GM23338 (cell line): ENCODE results near the gene FILIP1. TPM values are rescaled to one million over a fixed set of nuclear protein-coding genes. Genes with fewer than 3 reads are reported as not detected.

Experiments used
- ATAC-seq: fragments of 200-7000 bp; cut with Tn5 transposase; 3 replicates; pipeline ENCODE4 v1.9.1; 2020
- DNase-seq: peaks from one replicate; pipeline ENCODE4 v3.0.0-alpha.2; 2015; ENCODE audit warnings: low spot score
- H2AFZ ChIP-seq: fragments of 200-600 bp; sonication (generic); 2 replicates; pipeline ENCODE4 v1.8.0; 2016; ENCODE audit warnings: antibody characterized with exemption, mild to moderate bottlenecking, moderate library complexity
- H3F3A ChIP-seq: fragments of 200-600 bp; sonication (generic); replicated peaks from 2 replicates; pipeline ENCODE4 v1.8.0; 2017; ENCODE audit warnings: antibody characterized with exemption, mixed run types, low read depth
- H3K27ac ChIP-seq: fragments of 200-600 bp; sonication (generic); 2 replicates; pipeline ENCODE4 v1.6.1; 2016; ENCODE audit warnings: low read depth
- H3K27me3 ChIP-seq: fragments of 200-600 bp; sonication (generic); 2 replicates; pipeline ENCODE4 v1.8.0; 2016; ENCODE audit warnings: mild to moderate bottlenecking, mixed run types, moderate library complexity; ENCODE audit not compliant: insufficient read depth
- H3K36me3 ChIP-seq: fragments of 200-600 bp; sonication (generic); 2 replicates; pipeline ENCODE4 v1.8.0; 2016; ENCODE audit warnings: mild to moderate bottlenecking; ENCODE audit not compliant: insufficient read depth
- H3K4me1 ChIP-seq: fragments of 200-600 bp; sonication (generic); 2 replicates; pipeline ENCODE4 v1.8.0; 2016; ENCODE audit warnings: mild to moderate bottlenecking, moderate library complexity; ENCODE audit not compliant: insufficient read depth
- H3K4me2 ChIP-seq: fragments of 200-600 bp; sonication (generic); 2 replicates; pipeline ENCODE4 v1.7.1; 2017; ENCODE audit warnings: mixed run types
- H3K4me3 ChIP-seq: fragments of 200-600 bp; sonication (generic); 2 replicates; pipeline ENCODE4 v1.6.1; 2016; ENCODE audit warnings: mixed run types
- H3K79me2 ChIP-seq: fragments of 200-600 bp; sonication (generic); replicated peaks from 2 replicates; pipeline ENCODE4 v1.8.0; 2017; ENCODE audit warnings: mild to moderate bottlenecking; ENCODE audit not compliant: insufficient read depth
- H3K9me2 ChIP-seq: fragments of 200-600 bp; sonication (generic); 2 replicates; pipeline ENCODE4 v1.8.0; 2017; ENCODE audit not compliant: insufficient read depth
- H4K20me1 ChIP-seq: fragments of 200-600 bp; sonication (generic); replicated peaks from 2 replicates; pipeline ENCODE4 v1.8.0; 2017; ENCODE audit warnings: mild to moderate bottlenecking; ENCODE audit not compliant: insufficient read depth
- H3K27ac Mint-ChIP-seq: 2 replicates; pipeline ENCODE4 v1.8.0; 2020; ENCODE audit warnings: inconsistent platforms, mild to moderate bottlenecking, moderate library complexity, mixed read lengths
- H3K27me3 Mint-ChIP-seq: 3 replicates; pipeline ENCODE4 v1.8.0; 2022; ENCODE audit warnings: low read depth, mild to moderate bottlenecking, moderate library complexity, mixed read lengths, inconsistent platforms; ENCODE audit not compliant: insufficient read depth, poor library complexity
- H3K36me3 Mint-ChIP-seq: 3 replicates; pipeline ENCODE4 v1.8.0; 2021; ENCODE audit warnings: low read depth, mild to moderate bottlenecking, inconsistent platforms, moderate library complexity, mixed read lengths
- H3K4me1 Mint-ChIP-seq: 3 replicates; pipeline ENCODE4 v1.8.0; 2020; ENCODE audit warnings: mild to moderate bottlenecking, inconsistent platforms, mixed read lengths
- H3K4me3 Mint-ChIP-seq: 3 replicates; pipeline ENCODE4 v1.8.0; 2021; ENCODE audit warnings: moderate library complexity, mild to moderate bottlenecking, inconsistent platforms, mixed read lengths
- H3K9me3 Mint-ChIP-seq: 3 replicates; pipeline ENCODE4 v1.8.0; 2020; ENCODE audit warnings: moderate library complexity, mild to moderate bottlenecking, inconsistent platforms, mixed read lengths
- STAT1 ChIP-seq: IDR thresholded peaks from one replicate; pipeline ENCODE4 v1.6.1; 2016; ENCODE audit warnings: antibody characterized with exemption; ENCODE audit not compliant: unreplicated experiment
- ZNF114 ChIP-seq: fragments of 250-450 bp; sonication (Bioruptor Pico); IDR thresholded peaks from 2 replicates; pipeline ENCODE4 v1.5.0; 2020; ENCODE audit warnings: mild to moderate bottlenecking, moderate library complexity
- polyA plus RNA-seq: library from polyadenylated mRNA; unstranded; fragments of >200 nt; fragmentation: Nextera tagmentation; extraction: Ambion mirVana; gene quantifications from 2 replicates; pipeline ENCODE4 v1.2.1, GENCODE V29; 2016
- total RNA-seq: library from RNA; depleted of rRNA; stranded (reverse); fragments of >200 nt; shearing (Covaris generic); gene quantifications from 2 replicates; pipeline ENCODE4 v1.2.3, GENCODE V29; 2014
- TF ChIP-seq, protein P1 (sequence below): IDR thresholded peaks from one replicate; pipeline ENCODE4 v1.6.1; 2018; ENCODE audit warnings: antibody characterized with exemption; ENCODE audit not compliant: unreplicated experiment
- TF ChIP-seq, protein P2 (sequence below): fragments of 250-450 bp; sonication (Bioruptor Pico); IDR thresholded peaks from 2 replicates; pipeline ENCODE4 v1.5.0; 2020; ENCODE audit warnings: mild to moderate bottlenecking, moderate library complexity

FILIP1 gene
- total and polyA plus RNA-seq, 2 experiments from 2014 or later = 3.7 to 6.4 TPM

GRCh38 chr6:75484535-75484934 is 9.1 kb downstream of the FILIP1 start:
- Histone ChIP-seq H3K4me1 (peaks cover 7% of the 10 kb centered on the region), H3F3A (no peaks in the 10 kb centered on the region), H3K27me3 (no peaks in the 10 kb centered on the region), H3K4me3 (no peak overlapping the region), H3K36me3 (no peaks in the 10 kb centered on the region), H3K9me2 (no peaks in the 10 kb centered on the region), H2AFZ (no peak overlapping the region), H3K27ac (no peak overlapping the region), H3K79me2 (no peaks in the 10 kb centered on the region), H4K20me1 (no peaks in the 10 kb centered on the region), H3K4me2 (0 out of 2 replicates have a peak overlapping the region, but pooled peaks have one; percentile 25)
- peaks cover 25% of the 10 kb centered on the region for H3K4me1 Mint-ChIP-seq
- H3K9me3 Mint-ChIP-seq = no peaks in the 10 kb centered on the region
- H3K36me3 Mint-ChIP-seq = no peaks in the 10 kb centered on the region
- H3K27me3 Mint-ChIP-seq = no peaks in the 10 kb centered on the region
- no peak overlapping the region for H3K27ac Mint-ChIP-seq
- no peak; the same call in 2 of the 3 replicates for ATAC-seq
- TF ChIP-seq, protein P1, sequence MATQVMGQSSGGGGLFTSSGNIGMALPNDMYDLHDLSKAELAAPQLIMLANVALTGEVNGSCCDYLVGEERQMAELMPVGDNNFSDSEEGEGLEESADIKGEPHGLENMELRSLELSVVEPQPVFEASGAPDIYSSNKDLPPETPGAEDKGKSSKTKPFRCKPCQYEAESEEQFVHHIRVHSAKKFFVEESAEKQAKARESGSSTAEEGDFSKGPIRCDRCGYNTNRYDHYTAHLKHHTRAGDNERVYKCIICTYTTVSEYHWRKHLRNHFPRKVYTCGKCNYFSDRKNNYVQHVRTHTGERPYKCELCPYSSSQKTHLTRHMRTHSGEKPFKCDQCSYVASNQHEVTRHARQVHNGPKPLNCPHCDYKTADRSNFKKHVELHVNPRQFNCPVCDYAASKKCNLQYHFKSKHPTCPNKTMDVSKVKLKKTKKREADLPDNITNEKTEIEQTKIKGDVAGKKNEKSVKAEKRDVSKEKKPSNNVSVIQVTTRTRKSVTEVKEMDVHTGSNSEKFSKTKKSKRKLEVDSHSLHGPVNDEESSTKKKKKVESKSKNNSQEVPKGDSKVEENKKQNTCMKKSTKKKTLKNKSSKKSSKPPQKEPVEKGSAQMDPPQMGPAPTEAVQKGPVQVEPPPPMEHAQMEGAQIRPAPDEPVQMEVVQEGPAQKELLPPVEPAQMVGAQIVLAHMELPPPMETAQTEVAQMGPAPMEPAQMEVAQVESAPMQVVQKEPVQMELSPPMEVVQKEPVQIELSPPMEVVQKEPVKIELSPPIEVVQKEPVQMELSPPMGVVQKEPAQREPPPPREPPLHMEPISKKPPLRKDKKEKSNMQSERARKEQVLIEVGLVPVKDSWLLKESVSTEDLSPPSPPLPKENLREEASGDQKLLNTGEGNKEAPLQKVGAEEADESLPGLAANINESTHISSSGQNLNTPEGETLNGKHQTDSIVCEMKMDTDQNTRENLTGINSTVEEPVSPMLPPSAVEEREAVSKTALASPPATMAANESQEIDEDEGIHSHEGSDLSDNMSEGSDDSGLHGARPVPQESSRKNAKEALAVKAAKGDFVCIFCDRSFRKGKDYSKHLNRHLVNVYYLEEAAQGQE = no peak
- TF ChIP-seq, protein P2, sequence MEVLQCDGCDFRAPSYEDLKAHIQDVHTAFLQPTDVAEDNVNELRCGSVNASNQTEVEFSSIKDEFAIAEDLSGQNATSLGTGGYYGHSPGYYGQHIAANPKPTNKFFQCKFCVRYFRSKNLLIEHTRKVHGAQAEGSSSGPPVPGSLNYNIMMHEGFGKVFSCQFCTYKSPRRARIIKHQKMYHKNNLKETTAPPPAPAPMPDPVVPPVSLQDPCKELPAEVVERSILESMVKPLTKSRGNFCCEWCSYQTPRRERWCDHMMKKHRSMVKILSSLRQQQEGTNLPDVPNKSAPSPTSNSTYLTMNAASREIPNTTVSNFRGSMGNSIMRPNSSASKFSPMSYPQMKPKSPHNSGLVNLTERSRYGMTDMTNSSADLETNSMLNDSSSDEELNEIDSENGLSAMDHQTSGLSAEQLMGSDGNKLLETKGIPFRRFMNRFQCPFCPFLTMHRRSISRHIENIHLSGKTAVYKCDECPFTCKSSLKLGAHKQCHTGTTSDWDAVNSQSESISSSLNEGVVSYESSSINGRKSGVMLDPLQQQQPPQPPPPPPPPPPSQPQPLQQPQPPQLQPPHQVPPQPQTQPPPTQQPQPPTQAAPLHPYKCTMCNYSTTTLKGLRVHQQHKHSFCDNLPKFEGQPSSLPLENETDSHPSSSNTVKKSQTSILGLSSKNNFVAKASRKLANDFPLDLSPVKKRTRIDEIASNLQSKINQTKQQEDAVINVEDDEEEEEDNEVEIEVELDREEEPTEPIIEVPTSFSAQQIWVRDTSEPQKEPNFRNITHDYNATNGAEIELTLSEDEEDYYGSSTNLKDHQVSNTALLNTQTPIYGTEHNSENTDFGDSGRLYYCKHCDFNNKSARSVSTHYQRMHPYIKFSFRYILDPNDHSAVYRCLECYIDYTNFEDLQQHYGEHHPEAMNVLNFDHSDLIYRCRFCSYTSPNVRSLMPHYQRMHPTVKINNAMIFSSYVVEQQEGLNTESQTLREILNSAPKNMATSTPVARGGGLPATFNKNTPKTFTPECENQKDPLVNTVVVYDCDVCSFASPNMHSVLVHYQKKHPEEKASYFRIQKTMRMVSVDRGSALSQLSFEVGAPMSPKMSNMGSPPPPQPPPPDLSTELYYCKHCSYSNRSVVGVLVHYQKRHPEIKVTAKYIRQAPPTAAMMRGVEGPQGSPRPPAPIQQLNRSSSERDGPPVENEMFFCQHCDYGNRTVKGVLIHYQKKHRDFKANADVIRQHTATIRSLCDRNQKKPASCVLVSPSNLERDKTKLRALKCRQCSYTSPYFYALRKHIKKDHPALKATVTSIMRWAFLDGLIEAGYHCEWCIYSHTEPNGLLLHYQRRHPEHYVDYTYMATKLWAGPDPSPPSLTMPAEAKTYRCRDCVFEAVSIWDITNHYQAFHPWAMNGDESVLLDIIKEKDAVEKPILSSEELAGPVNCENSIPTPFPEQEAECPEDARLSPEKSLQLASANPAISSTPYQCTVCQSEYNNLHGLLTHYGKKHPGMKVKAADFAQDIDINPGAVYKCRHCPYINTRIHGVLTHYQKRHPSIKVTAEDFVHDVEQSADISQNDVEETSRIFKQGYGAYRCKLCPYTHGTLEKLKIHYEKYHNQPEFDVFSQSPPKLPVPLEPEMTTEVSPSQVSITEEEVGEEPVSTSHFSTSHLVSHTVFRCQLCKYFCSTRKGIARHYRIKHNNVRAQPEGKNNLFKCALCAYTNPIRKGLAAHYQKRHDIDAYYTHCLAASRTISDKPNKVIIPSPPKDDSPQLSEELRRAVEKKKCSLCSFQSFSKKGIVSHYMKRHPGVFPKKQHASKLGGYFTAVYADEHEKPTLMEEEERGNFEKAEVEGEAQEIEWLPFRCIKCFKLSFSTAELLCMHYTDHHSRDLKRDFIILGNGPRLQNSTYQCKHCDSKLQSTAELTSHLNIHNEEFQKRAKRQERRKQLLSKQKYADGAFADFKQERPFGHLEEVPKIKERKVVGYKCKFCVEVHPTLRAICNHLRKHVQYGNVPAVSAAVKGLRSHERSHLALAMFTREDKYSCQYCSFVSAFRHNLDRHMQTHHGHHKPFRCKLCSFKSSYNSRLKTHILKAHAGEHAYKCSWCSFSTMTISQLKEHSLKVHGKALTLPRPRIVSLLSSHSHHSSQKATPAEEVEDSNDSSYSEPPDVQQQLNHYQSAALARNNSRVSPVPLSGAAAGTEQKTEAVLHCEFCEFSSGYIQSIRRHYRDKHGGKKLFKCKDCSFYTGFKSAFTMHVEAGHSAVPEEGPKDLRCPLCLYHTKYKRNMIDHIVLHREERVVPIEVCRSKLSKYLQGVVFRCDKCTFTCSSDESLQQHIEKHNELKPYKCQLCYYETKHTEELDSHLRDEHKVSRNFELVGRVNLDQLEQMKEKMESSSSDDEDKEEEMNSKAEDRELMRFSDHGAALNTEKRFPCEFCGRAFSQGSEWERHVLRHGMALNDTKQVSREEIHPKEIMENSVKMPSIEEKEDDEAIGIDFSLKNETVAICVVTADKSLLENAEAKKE (CRISPR knock-in tag) = no peak
- no peak for TF ChIP-seq STAT1
- TF ChIP-seq ZNF114 (CRISPR knock-in tag) = no peak
- DNase-seq = no peak
- no peak overlapping the region for H3K4me3 Mint-ChIP-seq
